Measurements from ENCODE around the gene MPZL2. TPM values are rescaled to one million over a fixed set of nuclear protein-coding genes. Genes with fewer than 3 reads are reported as not detected.

MPZL2 gene
- total RNA-seq, 1 experiment from 2014 or later = 0.26 TPM

GRCh38 chr11:118219244-118219643 lies 44.9 kb downstream of the MPZL2 start:
- H3K56ac ChIP-seq (ENCODE audit: insufficient read length, low read depth, low read length) = no peak overlapping the region
- no peak overlapping the region for H3K9ac ChIP-seq (ENCODE audit: extremely low read depth, insufficient read length, low read length)
- Mint-ChIP-seq H3K4me3 (no peak overlapping the region), H3K9me3 (peaks cover 0 to 6% of the 10 kb centered on the region in 2 experiments; a peak in 3 of 5 replicates), H3K4me1 (peaks cover 6 to 8% of the 10 kb centered on the region in 2 experiments; a peak in 3 of 4 replicates), H3K27ac (no peak overlapping the region), H3K36me3 (ENCODE audit: insufficient read depth in 1 of 3, low read depth in 3 of 3) (peaks cover 0 to 6% (median 0%) of the 10 kb centered on the region in 3 experiments; a peak in 3 of 7 replicates), H3K27me3 (ENCODE audit: low read depth) (peaks cover 16% of the 10 kb centered on the region)
- no peak overlapping the region for H2AFZ ChIP-seq (ENCODE audit: low read length)
- no peak for TF ChIP-seq CTCF (conservative IDR thresholded peaks at IDR 0.05)
- no peaks in the 10 kb centered on the region for H3K23me2 ChIP-seq (ENCODE audit: insufficient read length, low read depth, low read length, poor library complexity, severe bottlenecking)
- no peak overlapping the region for H4K91ac ChIP-seq (ENCODE audit: insufficient read length, low read depth, low read length)
- no peak overlapping the region for H3K27ac ChIP-seq (ENCODE audit: insufficient read length, low read depth, low read length)
- H2BK12ac ChIP-seq (ENCODE audit: insufficient read length, low read depth, low read length) = no peak overlapping the region
- no peak overlapping the region for H3K18ac ChIP-seq (ENCODE audit: insufficient read length, low read depth, low read length)
- H4K8ac ChIP-seq (replicated peaks; ENCODE audit: insufficient read length, low read depth, low read length) = no peak overlapping the region
- H3K9me3 ChIP-seq (ENCODE audit: control insufficient read depth, low read depth, low read length) = no peaks in the 10 kb centered on the region
- no peak overlapping the region for H2BK15ac ChIP-seq (ENCODE audit: low read depth, low read length)
- H3K23ac ChIP-seq (ENCODE audit: insufficient read length, low read depth, low read length) = no peak overlapping the region
- no peaks in the 10 kb centered on the region for H3K4me1 ChIP-seq (ENCODE audit: insufficient read depth, low read length)
- DNase-seq = no peak
- no peak overlapping the region for H2BK120ac ChIP-seq (ENCODE audit: low read depth, low read length, poor library complexity, severe bottlenecking)
- H3K14ac ChIP-seq (ENCODE audit: insufficient read depth, low read length) = no peak overlapping the region
- H4K5ac ChIP-seq (ENCODE audit: insufficient read length, low read depth, low read length) = no peak overlapping the region
- no peak overlapping the region for H2BK5ac ChIP-seq (ENCODE audit: insufficient read length, low read length)
- H3T11ph ChIP-seq (ENCODE audit: low read length) = no peak overlapping the region
- H2BK20ac ChIP-seq (ENCODE audit: low read depth, low read length, poor library complexity, severe bottlenecking) = no peak overlapping the region
- no peak overlapping the region for H3K4me2 ChIP-seq (ENCODE audit: insufficient read depth, insufficient read length, low read length)
- H3K79me2 ChIP-seq (ENCODE audit: insufficient read depth, low read length) = no peaks in the 10 kb centered on the region
- H3K79me1 ChIP-seq (ENCODE audit: insufficient read depth, low read depth, low read length, poor library complexity, severe bottlenecking) = no peaks in the 10 kb centered on the region
- H3K4ac ChIP-seq (ENCODE audit: low read depth, low read length) = no peak overlapping the region
- no peak overlapping the region for H2AK5ac ChIP-seq (ENCODE audit: insufficient read length, low read length)
- no peaks in the 10 kb centered on the region for H4K20me1 ChIP-seq (ENCODE audit: control insufficient read depth, insufficient read depth, insufficient read length)
- no peaks in the 10 kb centered on the region for H3K27me3 ChIP-seq (ENCODE audit: insufficient read depth, low read length)

Data from H9 (cell line).